Measurements from ENCODE around the gene CIITA. TPM values are rescaled to one million over a fixed set of nuclear protein-coding genes. Genes with fewer than 3 reads are reported as not detected.

CIITA gene
- total RNA-seq, 1 donor from 2014 or later, result 401 TPM

- Mint-ChIP-seq H3K27ac (no peak overlapping the region), H3K9me3 (peaks cover 2% of the 10 kb centered on the region), H3K36me3 (ENCODE audit: low read depth) (peaks cover 43% of the 10 kb centered on the region), H3K4me3 (no peak overlapping the region), H3K4me1 (peaks cover 35% of the 10 kb centered on the region), H3K27me3 (no peaks in the 10 kb centered on the region)
- no peak for ATAC-seq (ENCODE audit: low read depth)
- DNase-seq, result no peak
- ChIA-PET CTCF (no interaction called here), POLR2A (no interaction called here)
- TF ChIP-seq CTCF (IDR thresholded peaks at IDR 0.05), result no peak
- intact Hi-C loops (cut with micrococcal nuclease), result no loop called here
Observed at GRCh38 chr16:10859658-10860057, 17.3 kb upstream of the CIITA start.

GRCh38 chr16:10862438-10862837, 14.6 kb upstream of the CIITA start:
- POLR2A ChIA-PET, result interaction anchor here (0.6 to 10.9 kb wide), 3 partner anchors 12 to 87 kb away, joined by 3 to 228 read pairs (median 5); partner anchors contain the start of gene CIITA
- TF ChIP-seq CTCF (IDR thresholded peaks at IDR 0.05), result no peak
- DNase-seq (no peak), ATAC-seq (ENCODE audit: low read depth) (no peak)
- Mint-ChIP-seq H3K36me3 (ENCODE audit: low read depth) (peaks cover 36% of the 10 kb centered on the region), H3K27ac (peak overlapping the region; percentile 50), H3K4me1 (peaks cover 55% of the 10 kb centered on the region), H3K27me3 (no peaks in the 10 kb centered on the region), H3K9me3 (peaks cover 2% of the 10 kb centered on the region), H3K4me3 (no peak overlapping the region)
- CTCF ChIA-PET, result interaction anchor here (1.4 kb wide), 1 partner anchor 35 kb away, joined by 3 read pairs; no protein-coding TSS in a partner anchor
- intact Hi-C loops (cut with micrococcal nuclease), result no loop called here

GRCh38 chr16:10865991-10866966, 10.7 kb upstream of the CIITA start:
- CTCF ChIA-PET, result interaction anchor here (0.8 to 1.0 kb wide), 2 partner anchors 12 to 52 kb away, joined by 3 read pairs; no protein-coding TSS in a partner anchor
- intact Hi-C loops (cut with micrococcal nuclease), result loop anchor here (2.0 to 5.0 kb wide), 2 partner anchors 13 to 1974 kb away; no protein-coding TSS in a partner anchor
- POLR2A ChIA-PET, result interaction anchor here (0.6 to 10.9 kb wide), 7 partner anchors 11 to 59 kb away, joined by 3 to 228 read pairs (median 39); partner anchors contain the start of gene CIITA

GRCh38 chr16:10867199-10867598, 9.8 kb upstream of the CIITA start:
- Mint-ChIP-seq H3K36me3 (ENCODE audit: low read depth) (peaks cover 2% of the 10 kb centered on the region), H3K9me3 (peaks cover 2% of the 10 kb centered on the region), H3K4me3 (peak overlapping the region; percentile 55), H3K4me1 (peaks cover 97% of the 10 kb centered on the region), H3K27ac (peak overlapping the region; percentile 91), H3K27me3 (no peaks in the 10 kb centered on the region)
- DNase-seq, result no peak
- no peak for ATAC-seq (ENCODE audit: low read depth)
- CTCF ChIA-PET, result interaction anchor here (0.8 to 1.0 kb wide), 2 partner anchors 11 to 52 kb away, joined by 3 read pairs; no protein-coding TSS in a partner anchor
- POLR2A ChIA-PET, result interaction anchor here (0.7 to 10.9 kb wide), 11 partner anchors 11 to 1892 kb away, joined by 3 to 228 read pairs (median 39); partner anchors contain the start of genes CIITA and NUBP1
- intact Hi-C loops (cut with micrococcal nuclease), result loop anchor here (2.0 to 5.0 kb wide), 2 partner anchors 14 to 1975 kb away; no protein-coding TSS in a partner anchor
- no peak for TF ChIP-seq CTCF (IDR thresholded peaks at IDR 0.05)

More at GRCh38 chr16:10865991-10866966, 10.7 kb upstream of the CIITA start:
- peaks cover 4% of the 10 kb centered on the region for H3K36me3 Mint-ChIP-seq (ENCODE audit: low read depth)
- DNase-seq (no peak), ATAC-seq (ENCODE audit: low read depth) (no peak)
- peaks cover 93% of the 10 kb centered on the region for H3K4me1 Mint-ChIP-seq
- peak overlapping the region; percentile 22 for H3K4me3 Mint-ChIP-seq
- no peaks in the 10 kb centered on the region for H3K27me3 Mint-ChIP-seq
- H3K27ac Mint-ChIP-seq, result peak overlapping the region; percentile 91
- peaks cover 2% of the 10 kb centered on the region for H3K9me3 Mint-ChIP-seq
- no peak for TF ChIP-seq CTCF (IDR thresholded peaks at IDR 0.05)
